HUDEP-2 (cell line): ENCODE data around the gene OR51F2.
"Not testable (repeated sequence)": the region's sequence is repeated elsewhere in the genome, so short reads cannot be mapped to it uniquely, and the experiment has no call there.

Source experiments
- DNase-seq, 76 experiments: peaks; one replicate each; lab custom pipeline; 2025; ENCODE audit not compliant: unreplicated experiment in 76 of 76; lab: John Stamatoyannopoulos, UW

OR51F2 gene

GRCh38 chr11:4821021-4821420, at the start of gene OR51F2:
OR51F2 (plus strand) TSS chr11:4821321; CDS start chr11:4821422, 101 bp downstream.
- DNase-seq: no peak

DNA sequence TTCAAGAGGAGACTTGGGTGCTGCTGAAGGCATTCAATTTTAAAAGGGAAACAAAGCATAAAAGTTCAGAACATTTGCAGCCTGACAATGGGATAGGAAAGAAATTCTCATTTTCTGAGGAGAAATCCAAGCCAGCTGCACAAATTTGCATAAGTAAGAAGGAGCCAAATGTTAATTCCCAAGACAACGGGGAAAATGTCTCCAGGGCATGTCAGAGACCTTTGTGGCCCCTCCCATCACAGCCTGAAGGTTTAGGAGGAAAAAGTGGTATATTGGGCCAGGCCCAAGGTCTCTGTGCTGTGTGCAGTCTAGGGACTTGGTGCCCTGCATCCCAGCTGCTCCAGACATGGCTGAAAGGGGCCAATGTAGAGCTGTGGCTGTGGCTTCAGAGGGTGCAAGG, 38.7 kb upstream of the OR51F2 start:
- no peak for DNase-seq

DNA sequence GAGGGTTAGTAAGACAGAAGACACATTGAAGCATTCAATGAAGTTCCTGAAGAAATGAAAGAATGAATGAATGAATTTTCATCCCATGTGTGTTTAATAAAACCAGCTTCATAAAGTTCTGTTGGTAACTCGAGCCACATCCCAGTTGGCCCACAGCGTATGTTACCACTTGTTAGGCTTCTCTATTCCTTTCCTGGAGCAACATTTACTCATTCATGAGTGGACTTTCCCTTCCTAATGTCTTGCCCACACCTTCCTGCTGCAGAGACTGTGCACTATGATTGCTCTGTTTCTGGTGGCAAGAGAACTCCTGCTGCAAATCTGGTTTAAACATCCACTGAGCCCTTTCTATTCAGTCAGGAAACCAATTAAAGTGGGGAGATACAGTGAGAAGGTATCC, 23.9 kb upstream of the OR51F2 start:
- DNase-seq: no peak

DNA sequence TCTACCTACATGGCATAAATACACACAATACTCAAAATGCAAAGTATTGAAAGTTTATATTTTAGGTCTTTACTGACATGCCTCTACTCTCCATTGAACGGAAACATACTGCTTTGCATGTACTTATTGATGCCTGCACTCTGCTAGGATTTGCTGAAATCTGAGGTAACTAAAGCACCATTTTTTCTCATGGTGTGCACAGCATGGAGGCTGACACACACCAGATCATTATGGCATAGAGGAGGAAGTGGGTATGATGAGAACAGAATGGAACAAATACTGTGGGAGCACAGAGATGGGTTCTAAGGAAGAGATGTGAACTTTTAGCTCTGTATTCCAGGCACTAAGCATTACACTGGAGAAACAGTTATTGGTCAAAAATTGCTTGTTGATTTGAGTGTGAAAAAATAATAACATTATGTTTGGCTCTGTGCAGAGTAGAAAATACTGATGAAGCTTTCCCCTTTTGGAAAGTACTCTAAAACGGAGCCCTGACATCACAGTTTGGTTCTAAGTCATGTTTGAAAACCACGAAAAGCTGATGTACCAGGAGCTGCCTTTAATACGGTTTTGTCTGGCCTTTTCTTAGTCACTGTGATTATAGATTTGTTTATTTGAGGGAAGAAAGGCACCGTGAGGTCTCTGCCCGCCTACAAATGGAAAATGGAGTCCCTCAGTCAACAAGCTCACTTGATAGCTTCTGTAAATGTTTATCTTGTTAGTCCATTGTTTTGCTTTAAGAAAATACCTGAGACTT, 22.5 kb upstream of the OR51F2 start:
- DNase-seq: no peak

- not testable (repeated sequence) for DNase-seq
Observed at GRCh38 chr11:4801316-4801715, 19.8 kb upstream of the OR51F2 start.

DNA sequence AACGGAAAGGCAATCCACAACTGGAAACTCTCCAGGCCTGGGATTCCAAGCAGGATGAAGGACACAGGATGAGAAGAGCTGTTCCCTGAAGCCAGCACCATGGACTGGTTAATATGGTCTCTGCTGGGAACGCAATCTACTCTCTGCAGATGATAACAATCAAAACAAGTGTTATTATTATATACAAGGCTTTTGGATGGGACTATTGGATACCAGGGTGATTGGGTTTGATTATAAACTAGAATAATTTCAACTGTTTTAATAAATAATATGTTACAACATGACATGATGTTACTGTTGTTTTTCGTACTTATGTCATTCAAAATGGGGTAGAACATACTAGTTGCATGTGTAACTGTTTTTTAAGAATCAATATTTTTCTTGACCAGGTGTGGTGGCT, 16.8 kb upstream of the OR51F2 start, which contains the start of gene OR52R1:
Gene OR52R1 (minus strand): TSS at position 101 of the 400 bp plus-strand sequence. CDS start 0 bp downstream, at position 101.
- no peak for DNase-seq

- DNase-seq: no peak
Observed at GRCh38 chr11:4808476-4808875, 12.6 kb upstream of the OR51F2 start.

- no peak for DNase-seq
Observed at GRCh38 chr11:4809246-4809645, 11.9 kb upstream of the OR51F2 start.

DNA sequence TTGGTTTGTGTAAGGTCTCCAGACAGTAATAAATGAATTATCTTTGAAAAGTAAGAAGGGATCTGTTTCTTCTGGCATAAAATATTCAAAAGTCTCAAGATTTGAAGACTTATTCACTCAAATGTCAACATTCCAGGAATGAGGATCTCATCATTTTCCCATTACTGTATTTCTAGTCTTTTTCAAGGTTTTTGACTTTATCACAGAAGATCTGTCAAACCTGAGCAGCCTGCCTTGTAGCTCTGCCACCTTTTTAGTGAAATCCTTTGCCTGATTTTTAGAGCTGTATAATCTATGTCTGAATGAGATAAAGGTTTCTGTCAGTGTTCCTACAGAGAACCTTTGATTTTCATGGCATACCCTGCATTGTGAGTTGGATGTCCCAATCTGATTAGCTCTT, 4.0 kb downstream of the OR51F2 start:
- no peak for DNase-seq

DNA sequence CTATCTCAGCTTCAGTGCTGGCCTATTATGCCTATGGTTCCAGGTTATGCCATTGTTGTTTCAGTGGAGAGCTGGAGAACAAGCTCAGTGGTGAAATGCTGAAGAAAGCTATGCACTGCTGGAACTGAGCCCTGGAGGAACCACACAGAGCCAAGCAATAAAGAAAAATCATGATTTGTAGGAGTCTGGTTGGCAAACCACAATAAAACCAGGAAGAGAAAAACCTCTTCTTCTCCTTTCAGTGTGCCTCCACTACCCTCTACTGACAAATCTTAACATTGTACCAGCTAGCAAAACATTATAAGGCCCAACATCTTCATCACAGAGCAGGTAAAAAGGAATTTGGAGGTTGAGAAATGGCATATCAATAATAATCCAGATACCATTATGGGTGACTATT, 5.3 kb downstream of the OR51F2 start:
- peak in 1 of 76 experiments; percentile 2 for DNase-seq

GRCh38 chr11:4830346-4830745, 9.2 kb downstream of the OR51F2 start:
- no peak for DNase-seq

DNA sequence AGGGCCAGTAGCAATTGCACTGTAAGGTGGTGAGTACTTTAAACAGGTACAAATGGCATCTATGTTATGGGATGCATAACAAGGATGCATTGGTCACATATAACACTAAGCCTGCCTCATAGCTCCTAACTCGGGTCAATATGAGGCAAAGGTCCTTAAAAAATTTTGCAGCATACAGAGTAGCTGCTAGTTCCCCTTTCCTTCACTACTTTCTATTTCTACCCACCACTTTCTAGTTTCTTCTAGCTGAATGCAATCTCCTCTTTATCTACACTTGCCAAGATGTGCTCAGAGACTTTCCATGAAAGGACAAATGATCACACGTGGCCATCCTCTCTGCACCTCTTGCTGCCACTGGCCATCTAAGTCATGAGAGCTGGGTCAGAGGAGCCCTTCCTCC, 9.8 kb downstream of the OR51F2 start:
- no peak for DNase-seq

GRCh38 chr11:4839851-4840549, 18.9 kb downstream of the OR51F2 start:
- DNase-seq: no peak

- DNase-seq: no peak
Observed at GRCh38 chr11:4848908-4849532, 27.9 kb downstream of the OR51F2 start, which contains the start of gene OR51S1. OR51S1 (minus strand) TSS chr11:4849208; CDS start chr11:4849208, 0 bp downstream.

DNA sequence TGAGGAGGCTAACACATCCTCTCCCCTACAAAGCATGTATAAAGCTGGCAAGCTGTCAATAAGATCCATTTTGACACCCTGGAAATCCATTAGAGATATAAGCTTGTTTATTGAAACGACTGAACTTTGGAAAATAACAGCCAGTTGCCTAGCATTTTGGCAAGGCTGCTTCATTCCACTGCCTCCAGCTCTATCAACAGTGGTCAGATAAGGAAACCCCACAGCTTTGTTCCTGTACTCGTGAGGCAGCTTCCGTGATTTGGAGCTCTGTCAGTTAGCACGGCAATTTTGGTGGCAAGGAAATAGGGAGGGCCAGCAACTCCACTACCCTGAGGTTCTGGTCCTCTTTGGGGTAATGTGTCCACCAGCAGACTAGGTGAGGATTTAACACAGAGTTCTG, 29.9 kb downstream of the OR51F2 start:
- peak in 1 of 76 experiments; percentile 4 for DNase-seq

GRCh38 chr11:4854286-4854685, 33.2 kb downstream of the OR51F2 start:
- not testable (repeated sequence) for DNase-seq

GRCh38 chr11:4862447-4863236, 41.5 kb downstream of the OR51F2 start:
- DNase-seq: no peak

- DNase-seq: no peak
Observed at GRCh38 chr11:4863876-4864275, 42.8 kb downstream of the OR51F2 start.

- no peak for DNase-seq
Observed at GRCh38 chr11:4865855-4866254, 44.7 kb downstream of the OR51F2 start.
